G401.6 (cell line): ENCODE data around the gene SAMMSON.

ENCODE experiments used
- FAIRE-seq: peaks from 2 replicates; lab custom pipeline; 2012; peaks lifted over from hg19 to GRCh38; lab: Jason Lieb, UNC

Gene SAMMSON

GRCh38 chr3:69999140-70000027, at the start of gene SAMMSON:
Gene SAMMSON (plus strand): TSS chr3:69999733.
- FAIRE-seq, result no peak

GRCh38 chr3:69951616-69952015, 47.9 kb upstream of the SAMMSON start:
- FAIRE-seq, result peak; percentile 39

- FAIRE-seq, result no peak
Observed at GRCh38 chr3:69959581-69959980, 40.0 kb upstream of the SAMMSON start.

- no peak for FAIRE-seq
Observed at GRCh38 chr3:69961706-69962439, 37.7 kb upstream of the SAMMSON start.

GRCh38 chr3:69963643-69964042, 35.9 kb upstream of the SAMMSON start:
- FAIRE-seq, result no peak

- FAIRE-seq, result no peak
Observed at GRCh38 chr3:69967156-69967555, 32.4 kb upstream of the SAMMSON start.

- FAIRE-seq, result no peak
Observed at GRCh38 chr3:69970827-69971226, 28.7 kb upstream of the SAMMSON start.

- no peak for FAIRE-seq
Observed at GRCh38 chr3:69972672-69973071, 26.9 kb upstream of the SAMMSON start.

- no peak for FAIRE-seq
Observed at GRCh38 chr3:69976021-69976420, 23.5 kb upstream of the SAMMSON start.

- FAIRE-seq, result no peak
Observed at GRCh38 chr3:69983546-69984265, 15.8 kb upstream of the SAMMSON start.

- FAIRE-seq, result no peak
Observed at GRCh38 chr3:69985266-69985665, 14.3 kb upstream of the SAMMSON start.

GRCh38 chr3:69986419-69986818, 13.1 kb upstream of the SAMMSON start:
- no peak for FAIRE-seq

GRCh38 chr3:69987833-69988232, 11.7 kb upstream of the SAMMSON start:
- no peak for FAIRE-seq

- FAIRE-seq, result no peak
Observed at GRCh38 chr3:69993757-69994156, 5.8 kb upstream of the SAMMSON start.

- no peak for FAIRE-seq
Observed at GRCh38 chr3:69994919-69995318, 4.6 kb upstream of the SAMMSON start.

GRCh38 chr3:69997631-69998307, 1.8 kb upstream of the SAMMSON start:
- no peak for FAIRE-seq

- no peak for FAIRE-seq
Observed at GRCh38 chr3:69998759-69999139, 784 bp upstream of the SAMMSON start.

- FAIRE-seq, result no peak
Observed at GRCh38 chr3:70000028-70000410, 486 bp downstream of the SAMMSON start.

- FAIRE-seq, result no peak
Observed at GRCh38 chr3:70000563-70001081, 1.1 kb downstream of the SAMMSON start.

GRCh38 chr3:70003119-70003518, 3.6 kb downstream of the SAMMSON start:
- FAIRE-seq, result peak; percentile 72

- no peak for FAIRE-seq
Observed at GRCh38 chr3:70006089-70006488, 6.6 kb downstream of the SAMMSON start.

- FAIRE-seq, result no peak
Observed at GRCh38 chr3:70010346-70010745, 10.8 kb downstream of the SAMMSON start.
